ENCODE results near the gene BICRA.
"Not testable (repeated sequence)": the region's sequence is repeated elsewhere in the genome, so short reads cannot be mapped to it uniquely, and the experiment has no call there.

The BICRA gene

DNA sequence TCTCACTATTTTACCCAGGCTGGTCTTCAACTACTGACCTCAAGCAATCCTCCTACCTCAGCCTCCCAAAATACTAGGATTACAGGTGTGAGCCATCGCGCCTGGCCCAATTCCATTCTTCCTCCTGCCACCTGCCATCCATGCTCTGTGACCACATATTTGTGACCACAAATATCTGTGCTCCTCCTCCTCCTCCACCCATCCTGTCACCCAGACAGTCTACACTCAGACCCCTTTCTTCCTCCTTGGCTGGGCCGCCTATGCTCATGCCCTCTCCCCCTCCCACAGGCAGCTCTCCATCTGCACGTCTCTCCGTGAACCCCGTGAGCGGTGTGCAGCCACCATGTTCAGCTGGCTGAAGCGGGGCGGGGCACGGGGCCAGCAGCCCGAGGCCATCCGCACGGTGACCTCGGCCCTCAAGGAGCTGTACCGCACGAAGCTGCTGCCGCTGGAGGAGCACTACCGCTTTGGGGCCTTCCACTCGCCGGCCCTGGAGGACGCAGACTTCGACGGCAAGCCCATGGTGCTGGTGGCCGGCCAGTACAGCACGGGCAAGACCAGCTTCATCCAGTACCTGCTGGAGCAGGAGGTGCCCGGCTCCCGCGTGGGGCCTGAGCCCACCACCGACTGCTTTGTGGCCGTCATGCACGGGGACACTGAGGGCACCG, 107.5 kb downstream of the BICRA start:
- DNase-seq (ENCODE audit: low spot score), result no peak

DNA sequence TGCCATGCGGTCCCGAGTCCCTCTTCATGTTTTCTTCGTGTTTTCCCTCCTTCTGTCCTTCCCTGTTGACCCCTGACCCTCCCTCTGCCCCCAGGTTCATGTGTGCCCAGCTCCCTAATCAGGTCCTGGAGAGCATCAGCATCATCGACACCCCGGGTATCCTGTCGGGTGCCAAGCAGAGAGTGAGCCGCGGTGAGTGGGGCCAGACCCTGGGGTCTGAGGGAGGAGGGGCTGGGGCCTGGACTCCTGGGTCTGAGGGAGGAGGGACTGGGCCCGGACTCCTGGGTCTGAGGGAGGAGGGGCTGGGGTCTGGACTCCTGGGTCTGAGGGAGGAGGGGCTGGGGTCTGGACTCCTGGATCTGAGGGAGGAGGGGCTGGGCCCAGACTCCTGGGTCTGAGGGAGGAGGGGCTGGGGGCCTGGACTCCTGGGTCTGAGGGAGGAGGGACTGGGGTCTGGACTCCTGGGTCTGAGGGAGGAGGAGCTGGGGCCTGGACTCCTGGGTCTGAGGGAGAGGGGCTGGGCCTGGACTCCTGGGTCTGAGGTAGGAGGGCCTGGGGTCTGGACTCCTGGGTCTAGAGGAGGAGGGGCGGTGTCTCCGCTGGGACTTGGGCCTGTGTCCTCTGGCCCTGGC, 109.6 kb downstream of the BICRA start:
- not testable (repeated sequence) for DNase-seq (ENCODE audit: low spot score)

DNA sequence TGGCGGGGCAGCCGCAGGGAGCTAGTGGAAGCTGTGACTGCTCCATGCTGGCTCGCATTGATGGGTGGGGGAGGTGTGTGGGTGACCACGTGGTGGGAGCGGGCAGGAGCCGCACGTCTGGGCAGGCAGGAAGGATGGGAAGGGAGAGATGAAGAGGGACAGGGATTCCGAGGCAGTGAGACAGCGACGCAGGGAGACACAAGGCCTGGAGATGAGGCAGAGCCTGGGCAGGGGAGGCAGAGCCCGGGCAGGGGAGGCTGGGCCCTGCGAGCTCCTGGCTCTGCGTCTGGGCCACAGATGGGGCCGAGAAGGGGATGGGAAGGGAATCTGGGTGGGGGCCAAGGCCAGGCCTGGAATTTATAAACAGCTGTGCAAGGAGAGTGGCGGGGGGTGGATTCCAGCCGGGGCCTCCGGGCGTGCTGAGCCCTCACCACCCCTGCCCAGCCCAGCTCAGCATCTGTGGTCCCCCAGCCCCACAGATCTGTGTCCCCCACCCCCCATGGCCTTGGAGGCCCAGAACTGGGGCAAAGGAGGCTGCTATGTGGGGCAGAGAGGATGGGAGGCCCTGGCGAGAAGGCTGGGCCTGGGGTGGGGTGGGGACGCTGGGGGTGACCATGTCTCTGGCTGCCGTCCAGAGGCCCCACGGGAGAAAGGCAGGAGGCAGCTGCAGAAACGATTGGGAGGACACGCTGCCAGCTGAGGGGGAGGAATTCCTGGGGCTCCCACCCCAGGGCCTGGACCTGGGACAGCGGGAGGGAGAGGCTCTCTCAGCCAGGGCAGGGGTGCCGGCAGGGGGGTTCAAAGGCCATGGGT, 110.3 kb downstream of the BICRA start:
- no peak for DNase-seq (ENCODE audit: low spot score)

DNA sequence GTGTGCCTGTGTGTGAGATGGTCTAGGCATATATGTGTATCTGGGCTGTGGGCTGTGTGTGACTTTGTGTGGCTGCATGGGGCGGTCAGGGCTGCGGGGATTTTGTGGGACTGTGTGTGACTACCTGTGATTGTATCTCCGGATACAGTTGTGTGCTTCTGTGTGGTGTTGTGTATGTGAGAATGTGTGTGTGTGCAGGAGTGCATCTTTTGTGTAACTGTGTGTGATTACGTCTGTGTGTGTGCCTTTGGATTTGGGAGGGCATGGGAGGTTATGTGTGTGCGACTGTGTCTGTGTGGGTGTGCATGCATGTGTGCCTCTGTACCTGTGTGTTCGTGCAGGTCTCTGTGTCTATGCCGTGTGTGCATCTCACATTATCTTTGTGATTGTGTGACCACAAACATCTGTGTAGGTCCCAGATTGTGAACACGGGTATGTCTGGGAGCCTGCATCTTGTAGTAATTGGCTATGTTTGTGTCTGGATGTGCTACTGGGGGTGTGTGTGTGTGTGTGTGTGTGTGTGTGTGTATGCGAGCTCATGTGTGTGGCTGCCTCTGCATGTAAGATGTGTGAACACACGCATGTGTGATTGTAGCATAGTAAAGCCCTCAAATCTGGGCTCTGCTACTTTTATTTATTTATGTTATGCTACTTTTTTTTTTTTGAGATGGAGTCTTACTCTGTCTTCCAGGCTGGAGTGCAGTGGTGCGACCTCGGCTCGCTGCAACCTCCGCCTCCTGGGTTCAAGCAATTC, 111.9 kb downstream of the BICRA start:
- DNase-seq (ENCODE audit: low spot score), result no peak

DNA sequence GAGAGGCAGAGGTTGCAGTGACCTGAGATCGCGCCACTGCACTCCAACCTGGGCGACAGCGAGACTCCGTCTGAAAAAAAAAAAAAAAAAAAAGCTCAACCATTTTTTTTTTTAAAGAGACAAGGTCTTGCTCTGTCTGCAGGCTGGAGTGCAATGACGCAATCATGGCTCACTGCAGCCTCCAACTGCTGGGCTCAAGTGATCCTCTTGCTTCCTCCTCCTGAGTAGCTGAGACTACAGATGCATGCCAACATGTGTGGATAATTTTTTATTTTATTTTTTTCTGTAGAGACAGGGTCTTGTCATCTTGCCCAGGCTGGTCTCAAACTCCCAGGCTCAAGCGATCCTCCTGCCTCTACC, 114.6 kb downstream of the BICRA start:
- peak; percentile 49 for DNase-seq (ENCODE audit: low spot score)

DNA sequence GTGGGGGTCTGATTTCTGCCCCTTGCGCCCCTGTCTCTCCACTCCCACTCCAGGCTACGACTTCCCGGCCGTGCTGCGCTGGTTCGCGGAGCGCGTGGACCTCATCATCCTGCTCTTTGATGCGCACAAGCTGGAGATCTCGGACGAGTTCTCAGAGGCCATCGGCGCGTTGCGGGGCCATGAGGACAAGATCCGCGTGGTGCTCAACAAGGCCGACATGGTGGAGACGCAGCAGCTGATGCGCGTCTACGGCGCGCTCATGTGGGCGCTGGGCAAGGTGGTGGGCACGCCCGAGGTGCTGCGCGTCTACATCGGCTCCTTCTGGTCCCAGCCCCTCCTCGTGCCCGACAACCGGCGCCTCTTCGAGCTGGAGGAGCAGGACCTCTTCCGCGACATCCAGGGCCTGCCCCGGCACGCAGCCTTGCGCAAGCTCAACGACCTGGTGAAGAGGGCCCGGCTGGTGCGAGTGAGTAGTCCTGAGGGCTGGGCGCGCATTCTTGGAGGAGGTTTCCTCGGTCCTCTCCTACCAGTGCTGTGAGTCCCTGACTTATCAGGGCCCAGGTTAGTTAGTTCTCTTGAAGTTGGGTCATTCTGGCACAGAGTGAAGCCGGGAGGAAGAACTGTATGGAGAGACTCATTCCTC, 116.9 kb downstream of the BICRA start:
- DNase-seq (ENCODE audit: low spot score), result no peak

DNA sequence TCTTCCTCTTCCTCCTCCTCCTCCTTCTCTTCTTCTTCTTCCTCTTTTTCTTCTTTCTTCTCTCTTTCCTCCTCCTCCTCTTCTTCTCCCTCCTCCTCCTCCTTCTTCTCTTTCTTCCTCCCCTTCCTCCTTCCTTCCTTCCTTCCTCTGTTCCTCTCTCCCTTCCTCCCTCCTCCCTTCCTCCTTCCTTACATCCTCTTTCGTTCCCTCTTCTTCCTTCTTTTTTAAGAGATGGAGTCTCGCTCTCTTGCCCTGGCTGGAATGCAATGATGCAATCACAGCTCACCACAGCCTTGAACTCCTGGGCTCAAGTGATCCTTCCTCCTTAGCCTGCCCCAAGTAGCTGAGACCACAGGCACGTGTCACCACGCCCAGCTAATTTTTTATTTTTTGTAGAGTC, 117.5 kb downstream of the BICRA start:
- DNase-seq (ENCODE audit: low spot score), result no peak

DNA sequence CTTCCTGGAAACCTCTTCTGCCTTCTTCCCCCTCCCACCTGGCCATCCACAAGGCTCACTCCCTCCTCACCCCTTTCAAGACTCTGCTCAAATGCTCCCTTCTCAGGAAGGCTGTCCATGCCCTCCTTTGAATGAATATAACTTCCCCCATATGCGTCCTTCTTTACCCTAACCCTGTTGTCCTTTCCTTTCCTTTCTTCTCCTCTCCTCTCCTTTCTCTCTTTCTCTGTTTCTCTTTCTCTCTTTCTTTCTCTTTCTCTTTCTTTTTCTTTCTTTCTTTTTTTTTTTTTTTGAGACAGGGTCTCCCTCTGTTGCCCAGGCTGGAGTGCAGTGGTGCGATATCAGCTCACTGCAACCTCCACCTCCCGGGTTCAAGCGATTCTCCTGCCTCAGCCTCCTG, 119.4 kb downstream of the BICRA start:
- DNase-seq (ENCODE audit: low spot score), result not testable (repeated sequence)

DNA sequence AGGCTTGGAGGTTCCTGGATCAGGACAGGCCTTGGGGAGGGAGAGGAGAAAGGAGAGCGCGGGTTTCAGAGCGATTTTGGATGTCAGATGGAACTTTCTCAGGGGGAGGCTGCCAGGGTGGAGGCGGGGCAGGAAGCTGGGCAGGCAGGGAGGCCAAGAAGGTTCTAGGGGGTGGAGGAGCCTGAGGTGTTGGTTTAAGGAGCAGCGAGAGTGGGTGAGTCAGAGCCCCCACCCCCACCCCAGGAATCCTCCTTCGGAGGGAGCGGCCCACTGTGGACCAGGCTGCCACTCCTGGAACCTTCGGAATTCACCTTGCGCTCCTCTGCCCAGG, 120.5 kb downstream of the BICRA start:
- no peak for DNase-seq (ENCODE audit: low spot score)

DNA sequence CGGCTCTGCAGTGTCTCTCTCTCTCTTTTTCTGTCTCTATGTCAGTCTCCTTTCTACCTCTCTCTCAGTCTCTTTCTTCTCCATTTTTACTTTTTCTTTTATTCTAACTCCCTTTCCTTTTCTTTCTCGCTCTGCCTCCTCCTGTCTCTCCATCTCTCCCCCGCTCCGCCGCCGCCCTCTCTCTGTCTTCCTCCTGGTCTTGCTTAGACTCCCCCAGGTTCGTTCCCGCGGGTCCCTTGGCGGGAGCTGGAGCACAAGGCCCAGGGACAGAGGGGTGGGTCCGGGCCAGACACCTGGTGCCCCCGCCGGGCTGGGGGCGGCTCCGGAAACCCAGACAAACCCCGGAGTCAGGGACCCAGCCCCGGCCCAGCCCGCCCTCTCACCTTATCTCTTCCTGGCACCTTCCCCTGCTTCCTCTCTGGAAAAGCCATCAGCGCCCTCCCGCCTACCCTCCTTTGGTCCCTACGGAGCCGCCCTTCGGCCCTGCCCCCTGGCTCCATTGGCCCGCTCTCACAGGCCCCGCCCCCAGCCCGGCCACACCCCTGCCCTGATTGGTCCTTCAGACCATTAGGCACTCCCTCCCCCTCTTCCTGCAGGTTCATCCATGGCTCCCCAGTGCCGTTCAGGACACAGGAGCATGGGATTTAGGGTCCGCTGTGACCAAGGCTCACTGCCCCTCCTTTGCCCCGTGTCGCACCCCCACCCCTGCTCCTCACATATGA, 121.0 kb downstream of the BICRA start:
- no peak for DNase-seq (ENCODE audit: low spot score)

DNA sequence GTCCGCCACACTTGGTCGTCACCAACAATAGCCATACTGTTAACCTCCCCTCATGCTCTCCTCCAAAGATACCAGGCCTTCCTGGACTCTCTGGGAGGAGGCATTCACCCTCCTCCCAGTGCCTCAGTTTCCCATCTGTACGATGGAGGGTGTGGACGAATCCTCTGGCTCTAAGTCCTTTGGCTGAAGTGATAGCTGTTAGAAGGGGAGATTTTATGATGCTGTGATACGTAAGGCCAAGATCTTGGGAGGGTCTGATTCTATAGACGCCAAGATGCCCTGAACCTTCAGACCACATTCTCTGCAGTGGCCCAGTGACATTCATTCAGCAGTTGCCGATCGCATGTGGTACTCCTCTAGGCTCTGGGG, 121.6 kb downstream of the BICRA start:
- DNase-seq (ENCODE audit: low spot score), result no peak

DNA sequence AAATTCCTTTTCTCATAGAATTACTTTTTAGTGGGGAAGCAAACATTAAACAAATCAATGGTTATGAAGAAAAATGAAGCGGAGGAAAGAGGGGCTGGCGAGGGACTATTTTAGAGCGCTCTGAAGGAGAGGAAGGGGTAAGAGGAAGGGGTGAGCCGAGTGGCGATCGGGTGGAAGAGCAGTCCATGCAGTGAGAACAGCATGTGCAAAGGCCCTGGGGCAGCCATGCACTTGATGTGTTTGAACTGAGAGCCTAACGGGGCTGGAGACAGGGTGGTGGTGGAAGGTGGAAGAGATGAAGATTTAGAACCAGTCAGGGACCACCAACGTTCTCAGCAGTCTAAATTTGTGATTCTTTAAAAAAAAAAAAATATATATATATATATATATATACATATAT, 122.0 kb downstream of the BICRA start:
- DNase-seq (ENCODE audit: low spot score), result no peak

DNA sequence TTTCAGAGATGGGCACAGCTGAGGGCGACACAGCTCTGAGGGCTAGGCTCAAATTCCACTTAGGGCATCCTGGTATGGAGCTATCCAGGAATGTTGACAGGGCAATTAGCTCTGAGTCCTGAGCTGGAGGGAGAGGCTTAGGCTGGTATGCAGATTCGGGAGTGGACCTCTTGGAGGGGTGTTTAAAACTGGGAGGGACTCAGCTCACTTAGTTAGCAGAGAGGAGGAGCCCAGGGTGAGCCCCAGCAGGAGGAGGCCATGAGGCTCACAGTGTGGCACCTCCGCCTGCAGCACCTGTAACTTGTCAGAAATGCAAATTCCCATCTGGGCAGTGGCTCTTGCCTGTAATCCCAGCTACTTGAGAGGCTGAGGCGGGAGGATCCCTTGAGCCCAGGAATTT, 126.2 kb downstream of the BICRA start:
- DNase-seq (ENCODE audit: low spot score), result no peak

DNA sequence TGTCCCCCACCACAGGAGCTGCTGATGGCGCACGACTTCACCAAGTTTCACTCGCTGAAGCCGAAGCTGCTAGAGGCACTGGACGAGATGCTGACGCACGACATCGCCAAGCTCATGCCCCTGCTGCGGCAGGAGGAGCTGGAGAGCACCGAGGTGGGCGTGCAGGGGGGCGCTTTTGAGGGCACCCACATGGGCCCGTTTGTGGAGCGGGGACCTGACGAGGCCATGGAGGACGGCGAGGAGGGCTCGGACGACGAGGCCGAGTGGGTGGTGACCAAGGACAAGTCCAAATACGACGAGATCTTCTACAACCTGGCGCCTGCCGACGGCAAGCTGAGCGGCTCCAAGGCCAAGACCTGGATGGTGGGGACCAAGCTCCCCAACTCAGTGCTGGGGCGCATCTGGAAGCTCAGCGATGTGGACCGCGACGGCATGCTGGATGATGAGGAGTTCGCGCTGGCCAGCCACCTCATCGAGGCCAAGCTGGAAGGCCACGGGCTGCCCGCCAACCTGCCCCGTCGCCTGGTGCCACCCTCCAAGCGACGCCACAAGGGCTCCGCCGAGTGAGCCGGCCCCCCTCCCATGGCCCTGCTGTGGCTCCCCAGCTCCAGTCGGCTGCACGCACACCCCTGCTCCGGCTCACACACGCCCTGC, 132.1 kb downstream of the BICRA start:
- no peak for DNase-seq (ENCODE audit: low spot score)

DNA sequence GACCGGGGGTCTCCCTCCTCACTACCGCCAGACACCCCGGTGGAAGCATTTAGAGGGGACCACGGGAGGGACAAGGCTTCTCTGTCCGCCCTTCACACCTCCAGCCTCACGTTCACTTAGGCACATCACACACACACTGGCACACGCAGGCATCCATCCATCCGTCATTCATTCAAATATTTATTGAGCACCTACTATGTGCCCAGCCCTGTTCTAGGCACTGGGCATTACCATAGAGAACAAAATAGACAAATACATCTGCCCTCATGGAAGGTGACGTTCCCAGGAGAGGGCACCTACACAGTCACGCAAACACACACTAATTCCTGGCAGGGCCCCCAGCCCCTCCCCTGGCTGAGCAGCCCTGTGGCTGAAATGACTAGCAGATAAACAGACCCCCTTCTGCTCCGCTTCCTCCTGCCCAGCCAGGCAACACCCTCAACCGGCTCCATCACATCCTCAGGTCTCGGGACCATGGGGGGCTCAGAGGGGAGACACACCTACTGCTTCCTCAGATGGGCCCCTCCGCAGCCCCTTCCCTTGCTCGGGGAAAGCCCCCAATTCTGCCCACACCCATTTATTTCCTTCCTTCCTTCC, 132.7 kb downstream of the BICRA start:
- DNase-seq (ENCODE audit: low spot score), result no peak

DNA sequence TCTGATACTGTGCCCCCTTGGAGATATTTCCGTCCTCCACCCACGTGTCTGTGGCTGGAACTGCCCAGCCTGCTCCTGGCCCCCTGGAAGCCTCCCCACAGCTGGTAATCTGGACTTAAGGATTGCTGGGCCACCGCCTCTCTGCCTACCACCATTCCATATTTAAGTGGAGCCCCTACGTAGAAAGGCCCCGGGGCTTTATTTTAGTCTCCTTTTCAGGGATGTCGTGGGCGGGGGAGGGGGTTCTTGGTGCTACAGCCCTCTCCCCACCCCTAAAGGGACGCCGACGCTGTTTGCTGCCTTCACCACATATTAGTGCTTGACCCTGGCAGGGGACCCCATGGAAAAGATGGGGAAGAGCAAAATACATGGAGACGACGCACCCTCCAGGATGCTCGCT, 133.7 kb downstream of the BICRA start:
- DNase-seq (ENCODE audit: low spot score), result no peak

DNA sequence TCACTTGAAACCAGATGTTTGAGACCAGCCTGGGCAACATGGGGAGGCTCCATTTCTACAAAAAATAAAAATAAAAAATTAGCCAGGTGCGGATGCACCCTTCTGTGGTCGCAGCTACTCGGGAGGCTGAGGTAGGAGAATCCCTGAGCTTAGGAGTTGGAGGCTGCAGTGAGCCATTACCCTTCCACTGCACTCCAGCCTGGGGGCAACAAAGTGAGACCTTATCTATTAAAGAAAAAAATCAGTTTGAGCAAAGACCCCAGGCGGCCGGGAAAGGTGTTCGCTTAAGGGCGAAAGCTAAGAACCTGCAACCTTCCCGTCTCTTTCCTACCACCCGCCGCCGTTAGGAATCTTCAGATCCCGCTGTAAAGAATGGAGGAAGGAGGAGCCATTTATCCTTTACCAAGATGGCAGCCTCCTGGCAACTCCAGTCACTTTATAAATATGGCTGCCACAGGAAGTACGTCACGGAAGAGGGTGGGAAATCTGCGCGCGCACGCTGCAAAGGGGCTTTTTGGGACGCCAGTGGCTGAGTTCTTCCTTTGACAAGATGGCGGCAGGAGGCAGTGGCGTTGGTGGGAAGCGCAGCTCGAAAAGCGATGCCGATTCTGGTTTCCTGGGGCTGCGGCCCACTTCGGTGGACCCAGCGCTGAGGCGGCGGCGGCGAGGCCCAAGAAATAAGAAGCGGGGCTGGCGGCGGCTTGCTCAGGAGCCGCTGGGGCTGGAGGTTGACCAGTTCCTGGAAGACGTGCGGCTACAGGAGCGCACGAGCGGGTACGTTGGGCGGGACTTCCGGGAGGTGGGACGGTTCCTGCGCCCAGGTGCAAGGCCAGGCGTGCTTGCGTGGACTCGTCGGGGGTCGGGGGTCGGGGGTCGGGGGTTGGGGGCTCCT, 136.3 kb downstream of the BICRA start, which contains the start of gene NOP53:
Gene NOP53, plus strand, starts transcription at position 537 of the 892 bp plus-strand sequence. Its CDS starts 14 bp downstream, at position 551.
- peak; percentile 97 for DNase-seq (ENCODE audit: low spot score)

DNA sequence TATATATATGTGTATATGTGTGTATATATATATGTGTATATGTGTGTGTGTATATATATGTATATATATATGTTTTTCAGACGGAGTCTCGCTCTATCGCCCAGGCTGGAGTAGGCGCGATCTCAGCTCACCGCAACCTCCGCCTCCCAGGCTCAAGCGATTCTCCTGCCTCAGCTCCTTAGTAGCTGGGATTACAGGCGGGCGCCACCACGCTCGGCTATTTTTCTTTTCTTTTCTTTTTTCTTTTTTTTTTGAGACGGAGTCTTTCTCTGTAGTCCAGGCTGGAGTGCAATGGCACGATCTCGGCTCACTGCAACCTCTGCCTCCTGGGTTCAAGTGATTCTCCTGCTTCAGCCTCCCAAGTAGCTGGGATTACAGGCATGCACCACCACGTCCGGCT, 137.2 kb downstream of the BICRA start:
- DNase-seq (ENCODE audit: low spot score), result not testable (repeated sequence)

DNA sequence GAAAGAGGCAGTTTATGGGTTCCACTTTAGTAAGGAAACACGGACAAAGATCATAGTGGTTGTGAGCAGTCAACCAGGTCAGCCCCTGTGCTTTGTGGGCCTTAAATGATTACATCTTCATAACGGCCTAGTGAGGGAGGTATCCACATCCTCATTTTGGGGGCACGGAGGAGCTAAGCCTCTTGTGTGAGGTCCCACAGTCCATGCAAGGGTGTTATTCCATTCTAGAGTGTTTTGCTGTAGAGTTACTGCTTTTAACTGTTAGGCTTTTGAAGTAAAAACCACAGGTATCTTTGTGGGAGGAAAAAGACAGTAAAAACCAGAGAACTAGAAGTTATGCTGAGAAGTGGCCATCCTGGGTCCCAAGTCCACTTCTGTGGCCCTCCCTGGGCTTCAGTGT, 140.4 kb downstream of the BICRA start:
- no peak for DNase-seq (ENCODE audit: low spot score)

DNA sequence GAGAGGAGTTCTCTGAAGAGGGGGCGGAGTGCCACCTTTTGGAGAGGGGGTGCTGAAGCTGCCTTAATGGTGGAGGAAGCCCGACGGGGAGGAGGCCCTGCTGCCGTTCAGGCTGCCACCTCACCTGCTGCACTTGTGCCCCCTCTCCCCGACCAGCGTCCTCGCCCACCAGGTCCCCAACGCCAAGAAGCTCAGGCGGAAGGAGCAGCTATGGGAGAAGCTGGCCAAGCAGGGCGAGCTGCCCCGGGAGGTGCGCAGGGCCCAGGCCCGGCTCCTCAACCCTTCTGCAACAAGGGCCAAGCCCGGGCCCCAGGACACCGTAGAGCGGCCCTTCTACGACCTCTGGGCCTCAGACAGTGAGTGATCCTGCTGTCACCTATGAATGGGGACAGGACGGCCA, 141.8 kb downstream of the BICRA start:
- DNase-seq (ENCODE audit: low spot score), result no peak
